T-helper 2 cell treated with Interferon-gamma antibody and Interleukin-4, amounts not matched to agents 5 μg/mL and 100 μg/mL, for 36 hours (primary cell): ENCODE measurements around the gene XRCC6.
"Not testable (repeated sequence)": the region's sequence is repeated elsewhere in the genome, so short reads cannot be mapped to it uniquely, and the experiment has no call there.

Experiments
- DNase-seq: peaks from one replicate; pipeline ENCODE4 v3.0.0; 2021; ENCODE audit warnings: low spot score
- H3K27ac Mint-ChIP-seq: one replicate; pipeline ENCODE4 v1.8.0; 2021; ENCODE audit warnings: mild to moderate bottlenecking, mixed read lengths
- H3K27me3 Mint-ChIP-seq: one replicate; pipeline ENCODE4 v1.8.0; 2021; ENCODE audit warnings: low read depth, mixed read lengths
- H3K36me3 Mint-ChIP-seq: one replicate; pipeline ENCODE4 v1.8.0; 2021; ENCODE audit warnings: low read depth, mixed read lengths
- H3K4me1 Mint-ChIP-seq: one replicate; pipeline ENCODE4 v1.8.0; 2021; ENCODE audit warnings: low read depth, mixed read lengths
- H3K4me3 Mint-ChIP-seq: one replicate; pipeline ENCODE4 v1.8.0; 2022; ENCODE audit warnings: mild to moderate bottlenecking, moderate library complexity, mixed read lengths
- H3K9me3 Mint-ChIP-seq: one replicate; pipeline ENCODE4 v1.8.0; 2021; ENCODE audit warnings: mixed read lengths

The XRCC6 gene

GRCh38 chr22:41672096-41672495, 51.0 kb downstream of the XRCC6 start:
- H3K36me3 Mint-ChIP-seq = peaks cover 40% of the 10 kb centered on the region
- H3K27ac Mint-ChIP-seq, H3K4me1 Mint-ChIP-seq, H3K4me3 Mint-ChIP-seq, DNase-seq, H3K9me3 Mint-ChIP-seq, H3K27me3 Mint-ChIP-seq: not testable (repeated sequence)

GRCh38 chr22:41672780-41673509, 51.9 kb downstream of the XRCC6 start:
- Mint-ChIP-seq H3K4me3 (no peak overlapping the region), H3K27ac (no peak overlapping the region), H3K4me1 (no peaks in the 10 kb centered on the region), H3K9me3 (no peaks in the 10 kb centered on the region), H3K36me3 (peaks cover 44% of the 10 kb centered on the region), H3K27me3 (no peaks in the 10 kb centered on the region)
- DNase-seq = no peak

- Mint-ChIP-seq H3K27me3 (no peaks in the 10 kb centered on the region), H3K4me3 (no peak overlapping the region), H3K9me3 (no peaks in the 10 kb centered on the region), H3K4me1 (no peaks in the 10 kb centered on the region), H3K27ac (no peak overlapping the region), H3K36me3 (peaks cover 46% of the 10 kb centered on the region)
- DNase-seq = no peak
These were observed 53.8 kb downstream of the XRCC6 start for GRCh38 chr22:41674846-41675340.

GRCh38 chr22:41676134-41676533, 55.0 kb downstream of the XRCC6 start:
- H3K36me3 Mint-ChIP-seq = peaks cover 47% of the 10 kb centered on the region
- no peak overlapping the region for H3K27ac Mint-ChIP-seq
- no peak overlapping the region for H3K4me3 Mint-ChIP-seq
- peaks cover 2% of the 10 kb centered on the region for H3K4me1 Mint-ChIP-seq
- H3K27me3 Mint-ChIP-seq = no peaks in the 10 kb centered on the region
- DNase-seq = no peak
- H3K9me3 Mint-ChIP-seq = no peaks in the 10 kb centered on the region

GRCh38 chr22:41681616-41682015, 60.5 kb downstream of the XRCC6 start:
- Mint-ChIP-seq H3K27ac (peak overlapping the region; percentile 98), H3K9me3 (no peaks in the 10 kb centered on the region), H3K27me3 (no peaks in the 10 kb centered on the region), H3K4me3 (peak overlapping the region; percentile 99), H3K4me1 (peaks cover 9% of the 10 kb centered on the region), H3K36me3 (peaks cover 23% of the 10 kb centered on the region)
- DNase-seq = no peak

GRCh38 chr22:41682033-41682807, 61.1 kb downstream of the XRCC6 start:
- no peaks in the 10 kb centered on the region for H3K9me3 Mint-ChIP-seq
- DNase-seq = peak; percentile 81
- H3K4me3 Mint-ChIP-seq = peak overlapping the region; percentile 99
- no peaks in the 10 kb centered on the region for H3K27me3 Mint-ChIP-seq
- H3K4me1 Mint-ChIP-seq = peaks cover 10% of the 10 kb centered on the region
- H3K36me3 Mint-ChIP-seq = peaks cover 20% of the 10 kb centered on the region
- H3K27ac Mint-ChIP-seq = peak overlapping the region; percentile 98

- Mint-ChIP-seq H3K9me3 (no peaks in the 10 kb centered on the region), H3K27ac (peak overlapping the region; percentile 98), H3K27me3 (no peaks in the 10 kb centered on the region), H3K4me3 (peak overlapping the region; percentile 99), H3K36me3 (peaks cover 17% of the 10 kb centered on the region), H3K4me1 (peaks cover 18% of the 10 kb centered on the region)
- DNase-seq = no peak
These were observed 62.0 kb downstream of the XRCC6 start for GRCh38 chr22:41683052-41683451.

- no peak for DNase-seq
- Mint-ChIP-seq H3K4me3 (no peak overlapping the region), H3K27me3 (no peaks in the 10 kb centered on the region), H3K27ac (peak overlapping the region; percentile 98), H3K36me3 (peaks cover 13% of the 10 kb centered on the region), H3K9me3 (no peaks in the 10 kb centered on the region), H3K4me1 (peaks cover 19% of the 10 kb centered on the region)
These were observed 62.5 kb downstream of the XRCC6 start for GRCh38 chr22:41683616-41684015.

- H3K4me3 Mint-ChIP-seq = no peak overlapping the region
- H3K4me1 Mint-ChIP-seq = peaks cover 19% of the 10 kb centered on the region
- H3K36me3 Mint-ChIP-seq = peaks cover 14% of the 10 kb centered on the region
- H3K9me3 Mint-ChIP-seq = no peaks in the 10 kb centered on the region
- DNase-seq = no peak
- H3K27me3 Mint-ChIP-seq = no peaks in the 10 kb centered on the region
- H3K27ac Mint-ChIP-seq = peak overlapping the region; percentile 79
These were observed 63.1 kb downstream of the XRCC6 start for GRCh38 chr22:41684194-41684593.

GRCh38 chr22:41686890-41687289, 65.8 kb downstream of the XRCC6 start:
- peak overlapping the region; percentile 93 for H3K4me3 Mint-ChIP-seq
- not testable (repeated sequence) for DNase-seq, H3K9me3 Mint-ChIP-seq, H3K27me3 Mint-ChIP-seq, H3K36me3 Mint-ChIP-seq
- peaks cover 22% of the 10 kb centered on the region for H3K4me1 Mint-ChIP-seq
- peak overlapping the region; percentile 96 for H3K27ac Mint-ChIP-seq

GRCh38 chr22:41687901-41688364, 66.8 kb downstream of the XRCC6 start:
- no peak for DNase-seq
- Mint-ChIP-seq H3K27ac (peak overlapping the region; percentile 96), H3K9me3 (no peaks in the 10 kb centered on the region), H3K4me3 (peak overlapping the region; percentile 93), H3K4me1 (peaks cover 18% of the 10 kb centered on the region), H3K36me3 (peaks cover 3% of the 10 kb centered on the region), H3K27me3 (no peaks in the 10 kb centered on the region)

- no peaks in the 10 kb centered on the region for H3K9me3 Mint-ChIP-seq
- H3K27ac Mint-ChIP-seq = peak within 1 kb of the TSS; percentile 96
- peaks cover 3% of the 10 kb centered on the region for H3K36me3 Mint-ChIP-seq
- H3K4me3 Mint-ChIP-seq = peak within 1 kb of the TSS; percentile 93
- DNase-seq = peak; percentile 92
- no peaks in the 10 kb centered on the region for H3K27me3 Mint-ChIP-seq
- peaks cover 18% of the 10 kb centered on the region for H3K4me1 Mint-ChIP-seq
These were observed 67.5 kb downstream of the XRCC6 start, which contains the start of gene SNU13 for GRCh38 chr22:41688365-41689211. TSS of gene SNU13 (minus strand) at chr22:41688867. CDS start at chr22:41688796, 71 bp downstream.

GRCh38 chr22:41690476-41690875, 69.4 kb downstream of the XRCC6 start:
- Mint-ChIP-seq H3K9me3 (no peaks in the 10 kb centered on the region), H3K4me1 (peaks cover 15% of the 10 kb centered on the region), H3K4me3 (peak overlapping the region; percentile 62), H3K27me3 (no peaks in the 10 kb centered on the region), H3K27ac (peak overlapping the region; percentile 96), H3K36me3 (peaks cover 3% of the 10 kb centered on the region)
- no peak for DNase-seq
